Measurements from ENCODE around the gene FOXJ3. TPM values are rescaled to one million over a fixed set of nuclear protein-coding genes. Genes with fewer than 3 reads are reported as not detected.

The FOXJ3 gene
- polyA plus RNA-seq, 1 of the 3 experiments (the other 2 are of a cell fraction): 16.0 TPM

DNA sequence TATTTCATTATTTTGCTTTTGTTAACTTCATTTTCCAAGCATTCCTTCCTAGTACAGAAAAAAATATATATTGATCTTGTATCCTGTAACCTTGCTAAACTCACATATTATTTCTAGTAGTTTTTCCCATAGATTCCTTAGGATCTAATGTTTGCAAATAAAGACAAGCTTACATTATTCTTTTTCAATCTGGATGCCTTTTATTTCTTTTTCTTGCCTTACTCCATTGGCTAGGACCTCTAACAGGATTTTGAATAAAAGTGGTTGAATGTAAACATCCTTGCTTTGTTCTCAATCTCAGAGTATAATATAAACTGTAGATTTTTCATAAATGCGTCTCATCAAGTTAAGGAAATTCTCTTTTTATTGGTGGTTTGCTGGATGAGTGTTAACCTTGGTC is 96.0 kb downstream of the FOXJ3 start (continued):
- TF ChIP-seq MEF2A (IDR thresholded peaks at IDR 0.05; ENCODE audit: borderline replicate concordance, low read depth) (no peak), EZH2phosphoT487 (IDR thresholded peaks at IDR 0.05; ENCODE audit: borderline replicate concordance, low read depth) (no peak), SMC3 (IDR thresholded peaks at IDR 0.05; ENCODE audit: low read depth, low read length) (no peak), RAD21 (IDR thresholded peaks at IDR 0.05; ENCODE audit: low read length) (no peak)

DNA sequence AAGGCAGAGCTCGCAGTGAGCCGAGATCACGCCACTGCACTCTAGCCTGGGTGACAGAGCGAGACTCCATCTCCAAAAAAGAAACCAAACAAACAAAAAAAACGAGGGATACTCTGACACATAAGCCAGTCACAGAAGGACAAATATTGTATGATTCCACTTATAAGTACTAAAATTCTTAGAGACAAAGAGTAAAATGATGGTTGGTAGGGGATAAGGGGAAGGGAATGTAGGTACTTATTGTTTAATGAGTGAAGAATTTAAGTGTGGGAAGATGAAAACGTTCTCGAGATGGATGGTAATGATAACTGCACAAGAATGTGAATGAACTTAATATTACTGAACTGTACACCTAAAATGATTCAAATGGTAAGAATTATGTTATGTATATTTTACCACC is 103.8 kb downstream of the FOXJ3 start:
- Histone ChIP-seq H3K79me2 (ENCODE audit: insufficient read depth) (peaks cover 44% of the 10 kb centered on the region), H3K27me3 (ENCODE audit: insufficient read depth) (no peaks in the 10 kb centered on the region), H4K20me1 (ENCODE audit: insufficient read depth) (no peaks in the 10 kb centered on the region; the same call in none of the 2 replicates), H3K9me2 (no peaks in the 10 kb centered on the region), H3K4me1 (ENCODE audit: control insufficient read depth in 1 of 2, insufficient read depth in 2 of 2, low read depth in 1 of 2, low read length in 1 of 2) (peaks cover 2 to 9% of the 10 kb centered on the region in 2 experiments; a peak in 2 of 4 replicates), H3K9ac (no peak overlapping the region), H3K27ac (ENCODE audit: low read depth in 2 of 2, low read length in 1 of 2) (no peak overlapping the region), H2AFZ (ENCODE audit: low read depth) (no peak overlapping the region), H3K4me2 (no peak overlapping the region), H3K36me3 (replicated peaks in 1 of 2; ENCODE audit: control insufficient read depth in 1 of 2, insufficient read depth in 2 of 2, low read length in 1 of 2) (peaks cover 0 to 2% of the 10 kb centered on the region in 2 experiments), H3K9me3 (peaks cover 7% of the 10 kb centered on the region; the same call in 1 of the 2 replicates), H3F3A (replicated peaks; ENCODE audit: insufficient read depth) (peaks cover 21% of the 10 kb centered on the region), H3K4me3 (ENCODE audit: low read depth in 2 of 2, low read length in 1 of 2) (no peak overlapping the region)
- CTCF ChIA-PET: no interaction called here
- 87% methylated on average over 7 of the region's 7 CpGs for WGBS (ENCODE audit: low lambda C conversion rate)
- TF ChIP-seq JUND (IDR thresholded peaks at IDR 0.05): no peak
- TF ChIP-seq, protein P1, sequence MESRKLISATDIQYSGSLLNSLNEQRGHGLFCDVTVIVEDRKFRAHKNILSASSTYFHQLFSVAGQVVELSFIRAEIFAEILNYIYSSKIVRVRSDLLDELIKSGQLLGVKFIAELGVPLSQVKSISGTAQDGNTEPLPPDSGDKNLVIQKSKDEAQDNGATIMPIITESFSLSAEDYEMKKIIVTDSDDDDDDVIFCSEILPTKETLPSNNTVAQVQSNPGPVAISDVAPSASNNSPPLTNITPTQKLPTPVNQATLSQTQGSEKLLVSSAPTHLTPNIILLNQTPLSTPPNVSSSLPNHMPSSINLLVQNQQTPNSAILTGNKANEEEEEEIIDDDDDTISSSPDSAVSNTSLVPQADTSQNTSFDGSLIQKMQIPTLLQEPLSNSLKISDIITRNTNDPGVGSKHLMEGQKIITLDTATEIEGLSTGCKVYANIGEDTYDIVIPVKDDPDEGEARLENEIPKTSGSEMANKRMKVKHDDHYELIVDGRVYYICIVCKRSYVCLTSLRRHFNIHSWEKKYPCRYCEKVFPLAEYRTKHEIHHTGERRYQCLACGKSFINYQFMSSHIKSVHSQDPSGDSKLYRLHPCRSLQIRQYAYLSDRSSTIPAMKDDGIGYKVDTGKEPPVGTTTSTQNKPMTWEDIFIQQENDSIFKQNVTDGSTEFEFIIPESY (IDR thresholded peaks at IDR 0.05; ENCODE audit: borderline replicate concordance, low read depth): no peak
- no peak for TF ChIP-seq GABPA (IDR thresholded peaks at IDR 0.05; ENCODE audit: low read depth)
- TF ChIP-seq YY1 (IDR thresholded peaks at IDR 0.05; ENCODE audit: low read depth): no peak
- no peak for TF ChIP-seq RCOR1 (IDR thresholded peaks at IDR 0.05; ENCODE audit: low read length)
- TF ChIP-seq MEF2A (IDR thresholded peaks at IDR 0.05; ENCODE audit: borderline replicate concordance, low read depth): no peak
- no peak for TF ChIP-seq FOXM1 (IDR thresholded peaks at IDR 0.05; ENCODE audit: low read depth)
- no peak for TF ChIP-seq SMC3 (IDR thresholded peaks at IDR 0.05; ENCODE audit: low read depth, low read length)
- TF ChIP-seq RAD21 (IDR thresholded peaks at IDR 0.05; ENCODE audit: low read length): no peak
- no peak for TF ChIP-seq TAF1 (IDR thresholded peaks at IDR 0.05; ENCODE audit: borderline replicate concordance, low read depth, low read length)
- no peak for TF ChIP-seq TCF12 (IDR thresholded peaks at IDR 0.05)
- no peak for TF ChIP-seq NFIC (IDR thresholded peaks at IDR 0.05; ENCODE audit: borderline replicate concordance)
- TF ChIP-seq FOXJ3 (CRISPR knock-in tag; IDR thresholded peaks at IDR 0.05): no peak
- TF ChIP-seq, protein P2, sequence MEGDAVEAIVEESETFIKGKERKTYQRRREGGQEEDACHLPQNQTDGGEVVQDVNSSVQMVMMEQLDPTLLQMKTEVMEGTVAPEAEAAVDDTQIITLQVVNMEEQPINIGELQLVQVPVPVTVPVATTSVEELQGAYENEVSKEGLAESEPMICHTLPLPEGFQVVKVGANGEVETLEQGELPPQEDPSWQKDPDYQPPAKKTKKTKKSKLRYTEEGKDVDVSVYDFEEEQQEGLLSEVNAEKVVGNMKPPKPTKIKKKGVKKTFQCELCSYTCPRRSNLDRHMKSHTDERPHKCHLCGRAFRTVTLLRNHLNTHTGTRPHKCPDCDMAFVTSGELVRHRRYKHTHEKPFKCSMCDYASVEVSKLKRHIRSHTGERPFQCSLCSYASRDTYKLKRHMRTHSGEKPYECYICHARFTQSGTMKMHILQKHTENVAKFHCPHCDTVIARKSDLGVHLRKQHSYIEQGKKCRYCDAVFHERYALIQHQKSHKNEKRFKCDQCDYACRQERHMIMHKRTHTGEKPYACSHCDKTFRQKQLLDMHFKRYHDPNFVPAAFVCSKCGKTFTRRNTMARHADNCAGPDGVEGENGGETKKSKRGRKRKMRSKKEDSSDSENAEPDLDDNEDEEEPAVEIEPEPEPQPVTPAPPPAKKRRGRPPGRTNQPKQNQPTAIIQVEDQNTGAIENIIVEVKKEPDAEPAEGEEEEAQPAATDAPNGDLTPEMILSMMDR (IDR thresholded peaks at IDR 0.05): no peak
- no peak for TF ChIP-seq ELF1 (IDR thresholded peaks at IDR 0.05)
- TF ChIP-seq TEAD4 (IDR thresholded peaks at IDR 0.05; ENCODE audit: borderline replicate concordance, insufficient read depth): no peak
- no peak for DNase-seq
- POLR2A ChIA-PET: no interaction called here
